Measurements from ENCODE around the gene GALNT18.
A peak's percentile ranks its signal among the peaks of the same experiment; 100 is the strongest.

GALNT18 gene

GRCh38 chr11:11309906-11310305, 311.9 kb downstream of the GALNT18 start:
- no peak for DNase-seq (ENCODE audit: low spot score)

DNA sequence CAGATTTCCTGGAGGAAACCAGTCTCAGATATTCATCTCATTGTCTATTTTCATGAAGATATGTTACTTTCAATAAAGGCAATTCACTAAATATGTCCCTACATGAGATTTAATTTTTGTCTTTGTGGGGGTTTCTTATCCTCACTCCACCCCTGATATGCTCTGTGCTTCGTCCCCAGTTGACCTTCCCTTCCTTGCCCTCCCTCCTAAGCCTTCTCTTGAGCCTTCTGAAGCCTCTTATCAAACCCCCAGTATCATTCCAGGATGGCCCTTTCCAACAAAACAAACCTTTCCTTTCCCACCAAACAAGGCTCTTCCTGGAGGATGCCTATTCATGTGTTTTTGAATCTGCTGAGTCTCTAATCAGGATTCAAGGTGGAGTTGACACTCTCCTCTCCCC, 313.6 kb downstream of the GALNT18 start:
- DNase-seq (ENCODE audit: low spot score): no peak

- no peak for DNase-seq (ENCODE audit: low spot score)
Measured at GRCh38 chr11:11306855-11307254, 314.9 kb downstream of the GALNT18 start.

DNA sequence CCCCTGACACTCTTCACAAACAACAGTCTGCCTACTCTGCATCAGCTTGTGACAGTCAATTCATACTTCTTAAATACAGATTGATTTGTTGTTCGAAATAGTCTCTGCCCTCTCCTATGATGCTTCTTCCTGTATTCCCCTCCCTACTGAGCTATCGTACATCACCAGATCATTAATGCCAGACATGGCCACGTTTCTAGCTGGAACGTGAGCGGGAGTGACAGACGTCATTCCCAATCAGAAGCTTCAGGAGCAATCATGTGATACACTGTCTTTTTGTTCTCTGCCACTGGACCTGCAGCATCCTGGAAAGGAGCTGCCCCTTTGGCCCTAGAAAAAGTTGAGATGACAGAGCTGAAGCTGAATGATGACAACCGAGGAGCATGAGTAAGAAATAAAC, 317.3 kb downstream of the GALNT18 start:
- no peak for DNase-seq (ENCODE audit: low spot score)

DNA sequence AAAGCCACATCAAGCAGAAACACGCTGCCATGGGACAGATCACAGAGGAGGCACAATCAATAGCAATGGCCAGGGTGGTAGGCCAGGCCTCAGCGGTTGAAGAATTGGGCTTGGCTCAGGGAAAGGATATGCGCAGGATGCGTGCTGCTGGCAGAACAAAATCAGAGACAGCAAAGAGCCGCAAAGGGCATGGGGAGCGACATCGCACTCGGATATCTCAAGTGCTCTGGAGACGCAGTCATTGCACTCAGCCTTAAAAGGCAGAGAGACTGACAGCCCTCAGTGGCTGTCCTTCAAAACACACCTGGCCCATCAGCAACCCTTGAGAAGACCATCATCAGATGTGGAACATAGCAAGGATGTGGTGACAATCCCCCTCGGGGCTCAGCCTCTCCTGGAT, 319.2 kb downstream of the GALNT18 start:
- no peak for DNase-seq (ENCODE audit: low spot score)

GRCh38 chr11:11301212-11301611, 320.6 kb downstream of the GALNT18 start:
- no peak for DNase-seq (ENCODE audit: low spot score)

- no peak for DNase-seq (ENCODE audit: low spot score)
Measured at GRCh38 chr11:11297578-11297977, 324.2 kb downstream of the GALNT18 start.

DNA sequence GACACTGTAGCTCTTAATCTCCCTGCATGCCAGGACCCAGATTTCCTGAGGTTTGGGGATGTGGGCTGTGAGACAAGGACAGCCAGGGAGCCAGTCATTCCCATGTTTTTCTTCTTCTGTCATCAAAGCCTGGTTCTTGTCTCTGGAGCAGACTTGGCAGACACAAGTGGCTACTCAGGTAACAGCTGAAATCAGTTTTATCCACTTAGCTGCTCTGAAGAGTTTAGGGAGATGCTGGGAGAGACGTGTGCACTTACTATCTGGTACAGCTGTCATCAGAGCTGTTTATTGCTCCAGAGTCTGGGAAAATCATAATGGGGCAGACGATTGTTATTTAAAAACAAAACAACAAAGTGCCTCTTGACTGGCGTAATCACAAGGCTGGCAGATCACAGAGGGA, 325.4 kb downstream of the GALNT18 start:
- no peak for DNase-seq (ENCODE audit: low spot score)

DNA sequence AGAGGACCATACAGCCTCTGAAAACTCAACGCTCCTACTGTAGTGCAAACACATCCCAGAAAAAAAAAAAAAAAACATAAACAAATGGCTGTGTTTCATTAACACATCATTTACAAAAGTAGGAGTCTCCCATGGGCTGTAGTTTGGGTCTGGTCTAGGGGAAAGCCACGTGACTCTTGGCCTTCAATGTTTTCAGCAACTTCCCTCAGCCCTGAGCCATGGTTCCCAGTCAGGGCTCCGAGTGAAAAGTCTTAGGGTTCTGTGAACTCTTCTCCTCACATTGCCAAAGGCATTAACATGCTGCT, 327.3 kb downstream of the GALNT18 start:
- no peak for DNase-seq (ENCODE audit: low spot score)

- no peak for DNase-seq (ENCODE audit: low spot score)
Measured at GRCh38 chr11:11293798-11294550, 327.8 kb downstream of the GALNT18 start.

- DNase-seq (ENCODE audit: low spot score): no peak
Measured at GRCh38 chr11:11292839-11293238, 329.0 kb downstream of the GALNT18 start.

- DNase-seq (ENCODE audit: low spot score): peak; percentile 80
Measured at GRCh38 chr11:11291041-11292015, 330.5 kb downstream of the GALNT18 start.

GRCh38 chr11:11290354-11290753, 331.5 kb downstream of the GALNT18 start:
- no peak for DNase-seq (ENCODE audit: low spot score)

DNA sequence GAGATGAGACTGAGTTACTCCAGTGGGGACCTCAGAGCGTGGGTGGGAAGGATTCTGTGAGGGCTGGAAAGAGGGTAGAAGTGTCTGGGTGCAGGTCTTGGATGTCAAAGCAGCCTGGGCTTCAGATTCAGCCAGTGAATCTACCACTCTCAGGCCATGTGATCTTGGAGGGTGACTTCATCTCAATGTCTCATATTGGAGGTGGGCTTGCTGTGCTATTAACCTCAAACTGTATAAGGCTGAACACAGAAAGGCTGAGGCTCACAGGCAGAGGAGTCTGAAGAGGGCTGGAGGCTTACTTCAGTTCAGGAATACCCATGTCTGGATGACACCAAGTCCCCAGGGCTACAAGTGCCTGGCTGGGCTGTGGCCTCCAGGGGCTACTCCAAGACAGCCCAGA, 332.1 kb downstream of the GALNT18 start:
- DNase-seq (ENCODE audit: low spot score): no peak

GRCh38 chr11:11288972-11289616, 332.7 kb downstream of the GALNT18 start:
- DNase-seq (ENCODE audit: low spot score): peak; percentile 73

- DNase-seq (ENCODE audit: low spot score): no peak
Measured at GRCh38 chr11:11284481-11284880, 337.3 kb downstream of the GALNT18 start.

DNA sequence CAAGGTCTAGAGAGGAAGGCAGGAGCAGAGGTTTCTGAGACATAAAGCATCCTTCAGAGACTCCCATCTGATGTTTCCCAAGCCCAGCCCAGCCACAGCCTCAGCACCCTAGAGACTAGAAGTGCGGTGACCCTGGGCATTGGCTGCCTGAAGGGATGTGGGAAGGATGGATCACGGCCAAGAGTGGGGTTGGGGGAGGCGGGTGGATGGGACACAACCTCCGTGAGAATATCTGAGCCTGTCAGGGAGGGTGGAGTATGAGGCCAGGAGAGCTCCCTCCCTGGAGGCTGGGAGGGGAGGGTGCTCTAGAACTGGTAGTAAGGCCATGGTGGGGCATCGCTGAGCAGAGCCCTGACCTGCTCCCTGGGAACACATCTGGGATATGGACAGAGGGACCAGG, 340.2 kb downstream of the GALNT18 start:
- DNase-seq (ENCODE audit: low spot score): no peak

DNA sequence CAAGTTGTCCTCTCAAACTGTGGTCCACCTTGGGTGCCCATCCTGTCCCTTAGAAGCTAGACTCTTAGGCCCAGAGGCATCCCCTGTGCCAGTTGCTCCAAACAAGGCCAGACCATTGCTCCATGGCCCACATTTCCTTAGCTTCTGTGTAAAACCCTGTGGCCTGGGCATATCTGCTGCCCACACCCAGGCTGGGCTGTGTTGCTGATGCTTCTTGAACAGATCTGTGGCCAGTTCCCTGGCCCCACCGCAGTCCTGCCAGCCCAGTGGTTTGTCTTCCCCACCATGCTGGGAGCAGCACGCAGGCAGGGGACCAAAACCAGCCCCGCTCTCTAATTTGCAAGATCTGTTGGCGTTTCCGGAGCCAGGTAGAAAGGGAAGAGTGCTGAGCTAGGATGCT, 341.0 kb downstream of the GALNT18 start:
- DNase-seq (ENCODE audit: low spot score): no peak

- no peak for DNase-seq (ENCODE audit: low spot score)
Measured at GRCh38 chr11:11279956-11280689, 341.7 kb downstream of the GALNT18 start.

- no peak for DNase-seq (ENCODE audit: low spot score)
Measured at GRCh38 chr11:11272254-11272653, 349.6 kb downstream of the GALNT18 start.

DNA sequence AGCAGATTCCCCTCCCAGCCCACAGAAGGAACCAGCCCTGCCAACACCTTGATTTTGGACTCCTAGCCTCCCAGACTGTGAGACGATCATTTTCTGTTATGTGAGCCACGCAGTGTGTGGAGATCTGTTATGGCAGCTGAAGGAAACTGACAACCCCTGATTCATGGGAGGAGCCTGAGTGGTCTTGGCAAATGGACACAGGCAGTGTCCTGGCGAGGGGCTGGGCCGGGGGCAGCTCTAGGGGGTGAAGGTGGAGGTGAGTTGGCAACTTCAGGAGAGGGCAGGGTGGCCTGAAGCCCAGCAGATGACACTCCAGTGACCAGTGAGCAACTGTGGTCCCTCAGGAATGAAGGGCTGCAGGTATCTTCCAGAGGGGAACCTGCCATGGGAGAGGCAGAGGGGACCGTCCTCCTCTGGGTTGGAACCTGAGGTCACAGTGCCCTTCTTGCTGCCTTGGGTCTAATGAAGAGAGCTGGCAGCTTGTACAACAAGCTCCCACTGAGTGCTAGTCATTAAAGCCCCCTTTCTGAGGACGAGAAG, 351.5 kb downstream of the GALNT18 start:
- DNase-seq (ENCODE audit: low spot score): no peak

DNA sequence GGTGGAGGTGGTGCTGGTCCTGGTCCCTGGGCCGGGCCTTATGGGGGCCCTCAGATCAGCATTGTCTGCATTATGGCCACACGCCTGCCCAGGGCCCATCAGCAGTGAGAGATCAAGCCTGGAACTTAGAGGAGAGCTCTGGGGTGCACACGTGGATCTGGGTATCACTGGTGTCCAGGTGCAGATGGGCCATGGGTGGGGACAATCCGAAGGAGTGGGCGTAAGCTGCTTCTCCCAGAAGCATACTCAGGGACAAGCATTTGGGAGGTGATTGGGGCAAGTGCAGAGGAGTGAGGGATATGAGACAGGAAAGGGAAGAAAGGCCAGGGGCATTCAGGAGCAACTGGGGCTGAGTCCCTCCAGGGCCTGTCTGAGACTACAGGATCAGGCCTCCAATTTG, 353.1 kb downstream of the GALNT18 start:
- no peak for DNase-seq (ENCODE audit: low spot score)

Data from cerebellar cortex (tissue), 1 donor.